Body of pancreas (tissue), 4 donors: ENCODE data around the gene WDR18. TPM values are rescaled to one million over a fixed set of nuclear protein-coding genes. Genes with fewer than 3 reads are reported as not detected.

ENCODE experiments used
- ATAC-seq: fragments of 150-250 bp; one replicate; pipeline ENCODE4 v1.9.1; 2016
- DNase-seq, 4 donors: peaks; one replicate each; pipeline ENCODE4 v3.0.0-alpha.2; 2019
- H3K27ac ChIP-seq, 4 donors: fragments of 200-600 bp; sonication (generic); 1 replicate in 3 of 4; 2 replicates in 1 of 4; pipeline versions ENCODE4 v1.5.1 to v1.6.1; 2016 to 2019; ENCODE audit warnings: mild to moderate bottlenecking in 1 of 4, mixed read lengths in 1 of 4, moderate library complexity in 1 of 4
- H3K27me3 ChIP-seq, 2 donors: fragments of 200-600 bp; sonication (generic); one replicate each; pipeline ENCODE4 v1.6.0; 2016; ENCODE audit warnings: mild to moderate bottlenecking in 1 of 2
- H3K36me3 ChIP-seq, 2 donors: fragments of 200-600 bp; sonication (generic); replicated peaks in 1 of 2; 2 replicates each; pipeline ENCODE4 v1.5.1; 2016; ENCODE audit warnings: low read depth in 2 of 2; ENCODE audit not compliant: insufficient read depth in 1 of 2
- H3K4me1 ChIP-seq: fragments of 200-600 bp; sonication (generic); one replicate; pipeline ENCODE4 v1.6.0; 2016
- H3K4me3 ChIP-seq, 2 donors: fragments of 200-600 bp; sonication (generic); 1 replicate in 1 of 2; 2 replicates in 1 of 2; pipeline ENCODE4 v1.5.1; 2016 to 2019
- H3K9me3 ChIP-seq, 3 donors: fragments of 200-600 bp; sonication (generic); 1 replicate in 2 of 3; 2 replicates in 1 of 3; pipeline ENCODE4 v1.5.1; 2016
- POLR2A ChIP-seq, 3 donors: fragments of 450-650 bp; IDR thresholded peaks; one replicate each; pipeline ENCODE4 v1.6.1; 2016; ENCODE audit warnings: antibody characterized with exemption in 3 of 3, mild to moderate bottlenecking in 2 of 3
- WGBS, 2 donors: methylation state at CpG; one replicate each; pipeline ENCODE4 v1.1.5; 2017; 5-methylcytosine and 5-hydroxymethylcytosine counted together
- intact Hi-C: fragments of 100-400 bp; cut with DNase I; formaldehyde crosslinking; loops from one replicate; pipeline ENCODE4 v1.15.1; 2023
- total RNA-seq, 2 donors: library from RNA; depleted of rRNA; stranded (reverse); fragments of >200 nt; gene quantifications; one replicate each; pipeline ENCODE4 v1.1.0, GENCODE V29; 2016
- TF ChIP-seq, protein P1 (sequence below), 7 experiments: fragments of 450-650 bp in 4 of 7; fragments of 200-600 bp in 3 of 7; sonication (generic) in 3 of 7; IDR thresholded peaks; one replicate each; pipeline ENCODE4 v1.5.1; 2016 to 2019; ENCODE audit warnings: antibody characterized with exemption in 7 of 7

Gene WDR18
- total RNA-seq, 2 donors from 2014 or later, result 15.3 to 53.1 TPM

- Histone ChIP-seq H3K4me1 (peaks cover 53% of the 10 kb centered on the region), H3K27ac (peak overlapping the region in 3 of 4 donors; percentile 67 to 84 (median 77)), H3K27me3 (no peaks in the 10 kb centered on the region), H3K4me3 (no peak overlapping the region), H3K9me3 (no peaks in the 10 kb centered on the region), H3K36me3 (no peaks in the 10 kb centered on the region)
- ATAC-seq (no peak), DNase-seq (no peak)
- TF ChIP-seq, protein P1, sequence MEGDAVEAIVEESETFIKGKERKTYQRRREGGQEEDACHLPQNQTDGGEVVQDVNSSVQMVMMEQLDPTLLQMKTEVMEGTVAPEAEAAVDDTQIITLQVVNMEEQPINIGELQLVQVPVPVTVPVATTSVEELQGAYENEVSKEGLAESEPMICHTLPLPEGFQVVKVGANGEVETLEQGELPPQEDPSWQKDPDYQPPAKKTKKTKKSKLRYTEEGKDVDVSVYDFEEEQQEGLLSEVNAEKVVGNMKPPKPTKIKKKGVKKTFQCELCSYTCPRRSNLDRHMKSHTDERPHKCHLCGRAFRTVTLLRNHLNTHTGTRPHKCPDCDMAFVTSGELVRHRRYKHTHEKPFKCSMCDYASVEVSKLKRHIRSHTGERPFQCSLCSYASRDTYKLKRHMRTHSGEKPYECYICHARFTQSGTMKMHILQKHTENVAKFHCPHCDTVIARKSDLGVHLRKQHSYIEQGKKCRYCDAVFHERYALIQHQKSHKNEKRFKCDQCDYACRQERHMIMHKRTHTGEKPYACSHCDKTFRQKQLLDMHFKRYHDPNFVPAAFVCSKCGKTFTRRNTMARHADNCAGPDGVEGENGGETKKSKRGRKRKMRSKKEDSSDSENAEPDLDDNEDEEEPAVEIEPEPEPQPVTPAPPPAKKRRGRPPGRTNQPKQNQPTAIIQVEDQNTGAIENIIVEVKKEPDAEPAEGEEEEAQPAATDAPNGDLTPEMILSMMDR (IDR thresholded peaks at IDR 0.05), result no peak
- no peak for TF ChIP-seq POLR2A (IDR thresholded peaks at IDR 0.05)
- 69 to 70% methylated on average over 25 to 28 of the region's 33 CpGs for WGBS, 2 donors
- intact Hi-C loops, result no loop called here
Measured at GRCh38 chr19:953445-954271, 30.5 kb upstream of the WDR18 start.

DNA sequence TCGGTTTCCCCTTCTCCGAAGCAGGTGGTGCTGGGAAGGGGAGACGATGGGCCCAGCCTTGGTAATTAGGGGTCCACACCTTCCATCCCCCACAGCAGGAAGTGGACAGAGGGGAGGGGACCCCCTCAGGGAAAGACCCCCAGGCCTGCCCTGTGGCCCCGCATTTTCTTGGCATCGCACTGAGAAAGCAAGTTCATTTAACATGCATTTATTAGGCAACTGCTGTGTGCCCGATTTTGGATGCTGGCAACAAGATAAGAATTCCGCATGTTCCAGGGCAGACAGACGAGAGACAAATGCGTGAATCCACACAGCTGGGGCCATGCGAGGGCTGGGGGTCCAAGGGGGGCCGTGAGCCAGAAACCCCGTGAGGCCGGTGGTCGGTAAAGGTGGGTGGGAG, 29.9 kb upstream of the WDR18 start:
- H3K9me3 ChIP-seq, result no peaks in the 10 kb centered on the region
- no peak for ATAC-seq
- H3K4me1 ChIP-seq, result peaks cover 53% of the 10 kb centered on the region
- peak overlapping the region in 2 of 4 donors; percentile 84 to 91 for H3K27ac ChIP-seq
- H3K4me3 ChIP-seq, result no peak overlapping the region
- 62 to 100% methylated on average over 1 to 14 of the region's 14 CpGs for WGBS, 2 donors
- H3K27me3 ChIP-seq, result no peaks in the 10 kb centered on the region
- TF ChIP-seq POLR2A (IDR thresholded peaks at IDR 0.05), result no peak
- TF ChIP-seq, protein P1 (IDR thresholded peaks at IDR 0.05), result no peak
- intact Hi-C loops, result no loop called here
- no peak for DNase-seq
- no peaks in the 10 kb centered on the region for H3K36me3 ChIP-seq

DNA sequence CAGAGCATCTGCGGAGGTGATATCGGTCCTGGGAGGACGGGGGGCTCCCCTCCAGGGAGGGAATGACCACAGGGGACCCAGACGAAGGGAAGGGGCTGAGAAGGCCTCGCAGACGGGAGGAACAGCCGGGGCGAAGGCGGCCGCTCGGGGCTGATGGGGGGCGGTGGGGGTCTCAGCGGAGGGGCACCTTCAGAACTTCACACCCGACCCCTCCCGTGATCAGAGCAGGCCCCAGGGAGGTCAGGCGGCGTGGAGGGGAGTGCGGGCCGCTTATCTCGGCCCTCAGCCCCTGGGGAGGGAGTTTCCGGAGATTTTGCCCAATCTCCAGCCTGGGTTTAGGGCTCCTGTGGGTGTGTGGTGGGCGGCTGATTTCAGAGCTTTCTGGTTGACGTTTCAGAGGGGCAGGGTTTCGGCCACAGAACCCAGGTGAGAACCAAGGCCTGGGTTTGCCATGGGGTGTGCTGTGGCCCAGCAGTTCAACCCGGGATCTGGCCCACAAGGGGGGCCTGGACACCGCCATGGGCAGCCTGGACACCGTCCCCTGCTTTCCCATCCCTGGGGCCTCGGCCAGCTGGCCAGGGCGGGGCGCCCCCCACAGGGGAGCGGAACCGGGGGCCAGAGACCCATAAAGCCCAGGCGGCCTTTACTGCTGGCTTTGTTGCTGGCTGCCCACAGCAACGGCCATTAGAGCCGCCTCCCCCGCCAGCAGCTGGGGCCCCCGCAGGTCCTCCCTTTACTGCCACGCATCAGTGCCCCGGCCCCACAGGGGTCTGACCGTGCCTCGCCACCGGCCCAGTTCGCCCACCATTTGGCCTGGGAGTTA, 29.3 kb upstream of the WDR18 start:
- 83 to 85% methylated on average over 17 to 30 of the region's 43 CpGs for WGBS, 2 donors
- Histone ChIP-seq H3K9me3 (no peaks in the 10 kb centered on the region), H3K4me3 (no peak overlapping the region), H3K27me3 (no peaks in the 10 kb centered on the region), H3K4me1 (peaks cover 53% of the 10 kb centered on the region), H3K36me3 (no peaks in the 10 kb centered on the region), H3K27ac (peak overlapping the region in 2 of 4 donors; percentile 84 to 91)
- DNase-seq, result no peak
- intact Hi-C loops, result no loop called here
- TF ChIP-seq, protein P1 (IDR thresholded peaks at IDR 0.05), result no peak
- TF ChIP-seq POLR2A (IDR thresholded peaks at IDR 0.05), result no peak
- ATAC-seq, result no peak

- H3K9me3 ChIP-seq, result no peaks in the 10 kb centered on the region
- WGBS, 2 donors, result 76 to 89% methylated on average over 47 to 51 of the region's 55 CpGs
- no peaks in the 10 kb centered on the region for H3K27me3 ChIP-seq
- peak overlapping the region; percentile 61 to 91 (median 76) for H3K27ac ChIP-seq
- H3K4me3 ChIP-seq, result no peak overlapping the region
- peak; percentile 73 for ATAC-seq
- DNase-seq, result peak; percentile 52 to 67 (median 56)
- no peaks in the 10 kb centered on the region for H3K36me3 ChIP-seq
- H3K4me1 ChIP-seq, result peaks cover 53% of the 10 kb centered on the region
- TF ChIP-seq POLR2A (IDR thresholded peaks at IDR 0.05), result peak in 2 of 3 donors; percentile 38 to 52
- TF ChIP-seq, protein P1 (IDR thresholded peaks at IDR 0.05), result no peak
- intact Hi-C loops, result no loop called here
Measured at GRCh38 chr19:955803-956765, 28.1 kb upstream of the WDR18 start.
